Kidney epithelial cell (primary cell): ENCODE data around the gene CD81. TPM values are rescaled to one million over a fixed set of nuclear protein-coding genes. Genes with fewer than 3 reads are reported as not detected.

Source experiments
- DNase-seq: peaks from one replicate; pipeline ENCODE4 v3.0.0-alpha.2; 2010; ENCODE audit warnings: low read depth
- H3K27me3 ChIP-seq: 2 replicates; pipeline ENCODE4 v1.6.0; 2011; ENCODE audit warnings: low read length; ENCODE audit not compliant: control insufficient read depth, insufficient read depth
- H3K36me3 ChIP-seq: 2 replicates; pipeline ENCODE4 v1.5.1; 2011; ENCODE audit warnings: low read length; ENCODE audit not compliant: control insufficient read depth, insufficient read depth
- H3K4me3 ChIP-seq: 2 replicates; pipeline ENCODE4 v1.5.1; 2011; ENCODE audit warnings: low read depth, mild to moderate bottlenecking, control low read depth, low read length
- total RNA-seq: library from RNA; depleted of rRNA; stranded (reverse); fragments of >200 nt; gene quantifications from 2 replicates; pipeline ENCODE4 v1.2.3, GENCODE V29; 2015
- TF ChIP-seq, protein P1 (sequence below): IDR thresholded peaks from 2 replicates; pipeline ENCODE4 v1.5.1; 2011; ENCODE audit warnings: mild to moderate bottlenecking, moderate library complexity, low read length, control low read depth, inconsistent platforms; ENCODE audit not compliant: insufficient read depth, poor library complexity, severe bottlenecking

Gene CD81
- total RNA-seq, 1 donor from 2014 or later: 216 TPM

GRCh38 chr11:2345050-2345449 lies 32.1 kb upstream of the CD81 start:
- H3K27me3 ChIP-seq: no peaks in the 10 kb centered on the region
- H3K36me3 ChIP-seq: no peaks in the 10 kb centered on the region
- no peak overlapping the region for H3K4me3 ChIP-seq
- DNase-seq: no peak
- TF ChIP-seq, protein P1, sequence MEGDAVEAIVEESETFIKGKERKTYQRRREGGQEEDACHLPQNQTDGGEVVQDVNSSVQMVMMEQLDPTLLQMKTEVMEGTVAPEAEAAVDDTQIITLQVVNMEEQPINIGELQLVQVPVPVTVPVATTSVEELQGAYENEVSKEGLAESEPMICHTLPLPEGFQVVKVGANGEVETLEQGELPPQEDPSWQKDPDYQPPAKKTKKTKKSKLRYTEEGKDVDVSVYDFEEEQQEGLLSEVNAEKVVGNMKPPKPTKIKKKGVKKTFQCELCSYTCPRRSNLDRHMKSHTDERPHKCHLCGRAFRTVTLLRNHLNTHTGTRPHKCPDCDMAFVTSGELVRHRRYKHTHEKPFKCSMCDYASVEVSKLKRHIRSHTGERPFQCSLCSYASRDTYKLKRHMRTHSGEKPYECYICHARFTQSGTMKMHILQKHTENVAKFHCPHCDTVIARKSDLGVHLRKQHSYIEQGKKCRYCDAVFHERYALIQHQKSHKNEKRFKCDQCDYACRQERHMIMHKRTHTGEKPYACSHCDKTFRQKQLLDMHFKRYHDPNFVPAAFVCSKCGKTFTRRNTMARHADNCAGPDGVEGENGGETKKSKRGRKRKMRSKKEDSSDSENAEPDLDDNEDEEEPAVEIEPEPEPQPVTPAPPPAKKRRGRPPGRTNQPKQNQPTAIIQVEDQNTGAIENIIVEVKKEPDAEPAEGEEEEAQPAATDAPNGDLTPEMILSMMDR: no peak

- Histone ChIP-seq H3K27me3 (no peaks in the 10 kb centered on the region), H3K36me3 (no peaks in the 10 kb centered on the region), H3K4me3 (no peak overlapping the region)
- TF ChIP-seq, protein P1: no peak
- no peak for DNase-seq
These were observed 31.1 kb upstream of the CD81 start for GRCh38 chr11:2346014-2346413.

DNA sequence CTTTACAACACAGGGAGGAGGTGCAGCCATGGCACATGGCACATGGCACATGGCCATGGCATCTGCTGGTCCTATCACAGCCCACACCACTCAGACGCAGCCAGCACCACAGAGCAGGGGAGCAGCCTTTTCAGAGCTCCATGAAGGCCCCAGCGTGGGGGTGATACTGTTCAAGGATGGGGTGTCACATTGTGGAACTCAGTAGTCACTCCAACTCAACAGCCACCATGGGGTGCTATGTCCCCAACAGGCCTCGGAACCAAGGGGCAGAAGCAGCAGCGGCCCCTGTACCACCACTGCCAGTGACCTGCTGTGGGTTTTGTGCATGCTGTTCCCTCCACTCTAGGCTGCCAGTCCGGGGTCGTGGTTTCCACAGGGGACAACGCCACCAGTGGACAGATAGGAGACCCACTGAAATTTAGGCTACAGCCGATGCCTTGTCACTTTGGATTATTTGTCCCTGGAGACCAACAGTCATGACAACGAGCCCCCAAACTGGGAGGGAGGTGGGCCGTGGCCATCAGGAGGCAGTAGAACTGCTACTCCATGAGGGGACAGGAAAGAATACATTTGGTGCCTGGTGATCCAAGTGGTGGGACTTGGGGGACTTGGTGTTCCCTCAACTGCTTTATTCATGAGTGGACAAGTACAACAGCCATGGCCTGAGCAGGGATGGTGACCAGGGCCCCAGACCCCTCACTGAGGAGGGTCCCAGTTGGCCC lies 30.4 kb upstream of the CD81 start:
- TF ChIP-seq, protein P1: no peak
- DNase-seq: no peak
- Histone ChIP-seq H3K36me3 (no peaks in the 10 kb centered on the region), H3K4me3 (no peak overlapping the region), H3K27me3 (no peaks in the 10 kb centered on the region)

DNA sequence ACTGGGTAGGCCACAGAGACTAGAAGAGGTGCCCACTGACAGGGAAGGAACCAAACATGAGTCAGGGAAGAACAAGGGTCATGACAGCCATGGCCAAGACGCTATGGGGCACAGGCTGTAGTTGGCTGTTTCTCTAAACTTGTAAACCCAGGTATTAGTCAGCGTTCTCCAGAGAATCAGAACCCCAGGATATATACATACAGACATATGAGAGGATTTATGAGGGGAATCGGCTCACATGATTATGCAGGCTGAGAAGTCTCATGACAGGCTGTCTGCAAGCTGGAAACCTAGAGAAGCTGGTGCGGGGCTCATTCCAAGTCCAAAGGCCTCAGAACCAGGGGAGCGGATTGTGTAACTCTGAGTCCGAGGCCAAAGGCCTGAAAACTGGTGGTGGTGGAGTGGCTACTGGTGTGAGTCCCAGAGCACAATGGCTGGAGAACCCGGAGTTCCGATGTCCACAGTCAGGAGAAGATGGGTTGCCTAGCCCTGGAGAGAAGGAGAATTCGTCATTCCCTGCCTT lies 29.7 kb upstream of the CD81 start:
- Histone ChIP-seq H3K4me3 (no peak overlapping the region), H3K27me3 (no peaks in the 10 kb centered on the region), H3K36me3 (no peaks in the 10 kb centered on the region)
- TF ChIP-seq, protein P1: no peak
- no peak for DNase-seq

- H3K27me3 ChIP-seq: no peaks in the 10 kb centered on the region
- H3K36me3 ChIP-seq: no peaks in the 10 kb centered on the region
- no peak overlapping the region for H3K4me3 ChIP-seq
- TF ChIP-seq, protein P1: no peak
- no peak for DNase-seq
These were observed 28.1 kb upstream of the CD81 start for GRCh38 chr11:2348986-2349385.

- TF ChIP-seq, protein P1: no peak
- Histone ChIP-seq H3K36me3 (no peaks in the 10 kb centered on the region), H3K4me3 (no peak overlapping the region), H3K27me3 (no peaks in the 10 kb centered on the region)
- no peak for DNase-seq
These were observed 25.4 kb upstream of the CD81 start for GRCh38 chr11:2351701-2352100.
